Stomach (tissue), 9 donors: ENCODE results near the gene SGF29. TPM values are rescaled to one million over a fixed set of nuclear protein-coding genes. Genes with fewer than 3 reads are reported as not detected.
"Not testable (repeated sequence)": the region's sequence is repeated elsewhere in the genome, so short reads cannot be mapped to it uniquely, and the experiment has no call there.

ENCODE experiments used
- DNase-seq, 2 donors: peaks; one replicate each; pipeline versions ENCODE4 v3.0.0 to v3.0.0-alpha.2; 2013 to 2019
- H3K27ac ChIP-seq, 5 donors: fragments of 200-600 bp in 4 of 5; sonication (generic) in 4 of 5; one replicate each; pipeline ENCODE4 v1.5.1; 2013 to 2019; ENCODE audit warnings: mild to moderate bottlenecking in 1 of 5, moderate library complexity in 1 of 5
- H3K27me3 ChIP-seq, 3 donors: fragments of 200-600 bp; sonication (generic); one replicate each; pipeline ENCODE4 v1.5.1; 2017 to 2019; ENCODE audit warnings: mixed run types in 1 of 3
- H3K36me3 ChIP-seq, 4 donors: fragments of 200-600 bp; sonication (generic); 1 replicate in 3 of 4; 2 replicates in 1 of 4; pipeline ENCODE4 v1.5.1; 2016 to 2019
- H3K4me1 ChIP-seq, 4 donors: fragments of 200-600 bp; sonication (generic); one replicate each; pipeline ENCODE4 v1.5.1; 2016 to 2019
- H3K4me3 ChIP-seq, 4 donors: fragments of 200-600 bp; sonication (generic) in 3 of 4; one replicate each; pipeline ENCODE4 v1.5.1; 2016 to 2019; ENCODE audit warnings: mild to moderate bottlenecking in 1 of 4
- H3K9me3 ChIP-seq, 4 donors: fragments of 200-600 bp; sonication (generic); one replicate each; pipeline ENCODE4 v1.5.1; 2016 to 2019
- CTCF ChIP-seq, 7 experiments: fragments of 450-650 bp in 4 of 7; fragments of 200-600 bp in 3 of 7; sonication (generic) in 3 of 7; IDR thresholded peaks; one replicate each; pipeline ENCODE4 v1.5.1; 2016 to 2019; ENCODE audit warnings: antibody characterized with exemption in 7 of 7, control low read depth in 2 of 7, mild to moderate bottlenecking in 1 of 7
- EP300 ChIP-seq: sonication (generic); formaldehyde crosslinking; IDR thresholded peaks from one replicate; pipeline ENCODE4 v1.6.1; 2017; ENCODE audit warnings: antibody characterized with exemption
- POLR2A ChIP-seq, 4 donors: fragments of 450-650 bp; IDR thresholded peaks; one replicate each; pipeline ENCODE4 v1.6.1; 2016; ENCODE audit warnings: antibody characterized with exemption in 4 of 4, control low read depth in 2 of 4, mild to moderate bottlenecking in 1 of 4, moderate library complexity in 1 of 4
- POLR2AphosphoS5 ChIP-seq, 3 donors: sonication (generic); formaldehyde crosslinking; IDR thresholded peaks; one replicate each; pipeline ENCODE4 v1.6.1; 2016; ENCODE audit warnings: antibody characterized with exemption in 3 of 3
- WGBS, 5 donors: extraction: QIAGEN DNeasy Blood & Tissue Kit in 3 of 5; methylation state at CpG; one replicate each; pipeline versions ENCODE4 v1.1.5 to v1.1.7; 2013 to 2018; 5-methylcytosine and 5-hydroxymethylcytosine counted together
- intact Hi-C: fragments of 100-400 bp; cut with DNase I; formaldehyde crosslinking; loops from one replicate; pipeline ENCODE4 v1.15.1; 2023; ENCODE audit warnings: low total_unique reads
- polyA plus RNA-seq, 3 donors: library from polyadenylated mRNA; stranded (reverse); fragments of 200-250 nt; gene quantifications; one replicate each; pipeline ENCODE4 v1.2.3, GENCODE V29; 2013
- total RNA-seq, 5 donors: library from RNA; depleted of rRNA; stranded (reverse); fragments of >200 nt; gene quantifications; one replicate each; pipeline versions ENCODE4 v1.1.0 to v1.2.3, GENCODE V29; 2014 to 2016
- donor health status: healthy with polysubstance abuse.
- donor health status: Bipolar disorder and iron deficiency.
- donor health status: healthy.

SGF29 gene
- total and polyA plus RNA-seq, 8 donors, result 4.3 to 115 (median 33.0) TPM

- intact Hi-C loops, result no loop called here
Measured at GRCh38 chr16:28543072-28543471, 10.6 kb upstream of the SGF29 start.

GRCh38 chr16:28544998-28545397 is 8.7 kb upstream of the SGF29 start:
- intact Hi-C loops, result no loop called here
- WGBS, 5 donors, result 80 to 84% (median 81%) methylated on average over 3 of the region's 3 CpGs
- H3K27ac ChIP-seq, result no peak overlapping the region

More at GRCh38 chr16:28543072-28543471, 10.6 kb upstream of the SGF29 start:
- H3K27ac ChIP-seq, result peak overlapping the region in 4 of 5 donors; percentile 24 to 66 (median 46)
- no peak overlapping the region for H3K4me3 ChIP-seq
- peak; percentile 69 to 84 for DNase-seq
- peak in 1 of 3 donors; percentile 42 for TF ChIP-seq POLR2AphosphoS5 (IDR thresholded peaks at IDR 0.05)
- TF ChIP-seq POLR2A (IDR thresholded peaks at IDR 0.05), result no peak
- H3K27me3 ChIP-seq, result no peaks in the 10 kb centered on the region
- 20 to 47% (median 30%) methylated on average over 7 of the region's 7 CpGs for WGBS, 5 donors
- H3K36me3 ChIP-seq, result no peaks in the 10 kb centered on the region
- peaks cover 7 to 40% (median 20%) of the 10 kb centered on the region in 4 donors for H3K4me1 ChIP-seq
- H3K9me3 ChIP-seq, result no peaks in the 10 kb centered on the region

GRCh38 chr16:28545964-28546363 is 7.8 kb upstream of the SGF29 start:
- not testable (repeated sequence) for H3K27me3 ChIP-seq

More at GRCh38 chr16:28544998-28545397, 8.7 kb upstream of the SGF29 start:
- no peak for DNase-seq
- TF ChIP-seq POLR2A (IDR thresholded peaks at IDR 0.05) (no peak), EP300 (no peak), CTCF (IDR thresholded peaks at IDR 0.05) (no peak), POLR2AphosphoS5 (IDR thresholded peaks at IDR 0.05) (no peak)
- no peaks in the 10 kb centered on the region for H3K36me3 ChIP-seq
- no peaks in the 10 kb centered on the region for H3K9me3 ChIP-seq
- H3K4me1 ChIP-seq, result peaks cover 0 to 29% (median 12%) of the 10 kb centered on the region in 4 donors
- H3K27me3 ChIP-seq, result peaks cover 0 to 7% (median 0%) of the 10 kb centered on the region in 3 donors
- H3K4me3 ChIP-seq, result no peak overlapping the region

GRCh38 chr16:28546626-28547025 is 7.1 kb upstream of the SGF29 start:
- Histone ChIP-seq H3K27ac (no peak overlapping the region), H3K9me3 (no peaks in the 10 kb centered on the region), H3K4me3 (no peak overlapping the region), H3K27me3 (peaks cover 0 to 7% (median 0%) of the 10 kb centered on the region in 3 donors), H3K36me3 (no peaks in the 10 kb centered on the region), H3K4me1 (peaks cover 0 to 22% (median 9%) of the 10 kb centered on the region in 4 donors)
- TF ChIP-seq CTCF (IDR thresholded peaks at IDR 0.05) (no peak), POLR2AphosphoS5 (IDR thresholded peaks at IDR 0.05) (no peak), POLR2A (IDR thresholded peaks at IDR 0.05) (no peak), EP300 (no peak)
- 73 to 85% (median 78%) methylated on average over 6 to 7 of the region's 7 CpGs for WGBS, 5 donors
- intact Hi-C loops, result no loop called here
- DNase-seq, result no peak

More at GRCh38 chr16:28545964-28546363, 7.8 kb upstream of the SGF29 start:
- intact Hi-C loops, DNase-seq, H3K9me3 ChIP-seq, H3K4me3 ChIP-seq, H3K36me3 ChIP-seq, H3K27ac ChIP-seq: not testable (repeated sequence)
- peaks cover 0 to 22% (median 9%) of the 10 kb centered on the region in 4 donors for H3K4me1 ChIP-seq
- 55 to 76% (median 68%) methylated on average over 6 to 7 of the region's 7 CpGs for WGBS, 5 donors

DNA sequence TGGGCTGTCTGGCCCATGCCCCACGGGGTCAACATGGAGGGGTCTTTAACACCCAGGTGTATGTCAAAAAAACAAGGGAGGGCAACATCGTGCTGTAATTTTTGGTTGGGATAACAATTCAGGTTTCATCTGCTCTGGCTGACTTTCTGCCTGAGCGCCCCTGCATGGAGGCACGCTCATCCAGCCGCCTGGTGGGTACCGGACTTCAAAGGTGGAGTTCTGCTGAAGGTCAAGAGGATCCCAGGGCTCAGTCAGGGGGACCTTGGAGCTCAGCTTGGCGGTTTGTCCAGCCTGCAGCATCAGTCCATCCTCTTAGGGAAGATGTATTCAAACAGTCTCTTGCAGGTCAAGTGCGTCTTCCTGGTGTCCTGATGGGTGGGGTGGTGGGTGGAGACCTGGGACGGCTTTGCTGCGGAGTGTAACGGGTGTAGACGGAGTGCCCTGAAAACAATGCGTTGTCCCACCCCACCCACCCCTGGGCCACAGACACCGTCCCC is 5.4 kb upstream of the SGF29 start:
- TF ChIP-seq EP300, result no peak
- no peak for TF ChIP-seq POLR2AphosphoS5 (IDR thresholded peaks at IDR 0.05)
- no peak for TF ChIP-seq CTCF (IDR thresholded peaks at IDR 0.05)
- no peak for TF ChIP-seq POLR2A (IDR thresholded peaks at IDR 0.05)
- Histone ChIP-seq H3K27ac (no peak overlapping the region), H3K4me3 (no peak overlapping the region), H3K9me3 (no peaks in the 10 kb centered on the region), H3K36me3 (no peaks in the 10 kb centered on the region), H3K4me1 (peaks cover 2 to 18% (median 6%) of the 10 kb centered on the region in 4 donors), H3K27me3 (peaks cover 0 to 7% (median 0%) of the 10 kb centered on the region in 3 donors)
- 71 to 81% (median 77%) methylated on average over 11 to 14 of the region's 14 CpGs for WGBS, 5 donors
- intact Hi-C loops, result no loop called here
- DNase-seq, result no peak
